Measurements from ENCODE around the gene IFNGR2.

DNA sequence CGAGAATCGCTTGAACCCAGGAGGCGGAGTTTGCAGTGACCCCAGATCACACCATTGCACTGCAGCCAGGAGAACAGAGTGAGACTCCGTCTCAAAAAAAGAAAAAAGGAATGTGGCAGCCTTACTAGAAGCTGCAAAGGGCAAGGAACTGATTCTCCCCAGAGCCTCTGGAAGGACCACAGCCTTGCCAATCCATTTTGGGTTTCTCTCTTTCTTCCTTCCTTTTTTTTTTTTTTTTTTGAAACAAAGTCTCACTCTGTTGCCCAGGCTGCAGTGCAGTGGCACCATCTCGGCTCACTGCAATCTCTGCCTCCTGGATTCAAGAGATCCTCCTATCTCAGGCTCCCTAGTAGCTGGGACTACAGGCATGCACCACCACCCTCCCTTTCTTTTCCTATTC is 9.9 kb upstream of the IFNGR2 start:
- TF ChIP-seq, protein P1, sequence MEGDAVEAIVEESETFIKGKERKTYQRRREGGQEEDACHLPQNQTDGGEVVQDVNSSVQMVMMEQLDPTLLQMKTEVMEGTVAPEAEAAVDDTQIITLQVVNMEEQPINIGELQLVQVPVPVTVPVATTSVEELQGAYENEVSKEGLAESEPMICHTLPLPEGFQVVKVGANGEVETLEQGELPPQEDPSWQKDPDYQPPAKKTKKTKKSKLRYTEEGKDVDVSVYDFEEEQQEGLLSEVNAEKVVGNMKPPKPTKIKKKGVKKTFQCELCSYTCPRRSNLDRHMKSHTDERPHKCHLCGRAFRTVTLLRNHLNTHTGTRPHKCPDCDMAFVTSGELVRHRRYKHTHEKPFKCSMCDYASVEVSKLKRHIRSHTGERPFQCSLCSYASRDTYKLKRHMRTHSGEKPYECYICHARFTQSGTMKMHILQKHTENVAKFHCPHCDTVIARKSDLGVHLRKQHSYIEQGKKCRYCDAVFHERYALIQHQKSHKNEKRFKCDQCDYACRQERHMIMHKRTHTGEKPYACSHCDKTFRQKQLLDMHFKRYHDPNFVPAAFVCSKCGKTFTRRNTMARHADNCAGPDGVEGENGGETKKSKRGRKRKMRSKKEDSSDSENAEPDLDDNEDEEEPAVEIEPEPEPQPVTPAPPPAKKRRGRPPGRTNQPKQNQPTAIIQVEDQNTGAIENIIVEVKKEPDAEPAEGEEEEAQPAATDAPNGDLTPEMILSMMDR (IDR thresholded peaks at IDR 0.05): no peak
- no peak for TF ChIP-seq POLR2A (IDR thresholded peaks at IDR 0.05)
